OCI-LY7 (cell line): ENCODE results near the gene TIMM8A. TPM values are rescaled to one million over a fixed set of nuclear protein-coding genes. Genes with fewer than 3 reads are reported as not detected.
A peak's percentile ranks its signal among the peaks of the same experiment; 100 is the strongest.

Experiments
- Bru-seq: library from RNA; stranded (reverse); fragments of 400-500 nt; gene quantifications from one replicate; lab custom pipeline; 2021; lab: Mats Ljungman, UMichigan
- BruChase-seq, 2 experiments: library from RNA; stranded (reverse); fragments of 400-500 nt; gene quantifications; one replicate each; lab custom pipeline; 2021; lab: Mats Ljungman, UMichigan
- BruUV-seq: library from RNA; stranded (reverse); fragments of 400-500 nt; replicated peaks from 2 replicates; lab custom pipeline; 2021; lab: Mats Ljungman, UMichigan
- CTCF ChIA-PET: fragments of 300-600 bp; sonication (Branson Sonifier 250); formaldehyde crosslinking; loops from one replicate; lab custom pipeline; 2022; ENCODE audit warnings: antibody characterized with exemption; ENCODE audit not compliant: unreplicated experiment; lab: Charles Lee
- POLR2A ChIA-PET: fragments of 300-600 bp; sonication (Branson Sonifier 250); formaldehyde crosslinking; loops from one replicate; lab custom pipeline; 2022; ENCODE audit warnings: antibody characterized with exemption; lab: Charles Lee
- DNase-seq: peaks from one replicate; pipeline ENCODE4 v3.0.0-alpha.2; 2015; ENCODE audit warnings: low spot score
- H2AFZ ChIP-seq: fragments of 200-600 bp; sonication (generic), shearing (Covaris generic); 2 replicates; pipeline ENCODE4 v1.6.1; 2014; ENCODE audit warnings: mild to moderate bottlenecking, antibody characterized with exemption, low read length, moderate library complexity
- H3K27ac ChIP-seq: fragments of 200-600 bp; sonication (generic); 2 replicates; pipeline ENCODE4 v1.5.1; 2014; ENCODE audit warnings: mixed run types, low read depth, mild to moderate bottlenecking, moderate library complexity, low read length, inconsistent platforms; ENCODE audit not compliant: poor library complexity, severe bottlenecking
- H3K36me3 ChIP-seq: fragments of 200-600 bp; sonication (generic); 2 replicates; pipeline ENCODE4 v1.6.1; 2014; ENCODE audit warnings: mild to moderate bottlenecking, antibody characterized with exemption, low read length, moderate library complexity, mixed read lengths; ENCODE audit not compliant: insufficient read depth
- H3K4me1 ChIP-seq: fragments of 200-600 bp; sonication (generic); 2 replicates; pipeline ENCODE4 v1.5.1; 2014; ENCODE audit warnings: mild to moderate bottlenecking, low read length; ENCODE audit not compliant: insufficient read depth, poor library complexity, severe bottlenecking
- H3K4me2 ChIP-seq: fragments of 200-600 bp; sonication (generic); 2 replicates; pipeline ENCODE4 v1.6.1; 2014; ENCODE audit warnings: mild to moderate bottlenecking, low read length
- H3K4me3 ChIP-seq: fragments of 200-600 bp; sonication (generic); 2 replicates; pipeline ENCODE4 v1.5.1; 2014; ENCODE audit warnings: mild to moderate bottlenecking, low read depth, low read length; ENCODE audit not compliant: poor library complexity, severe bottlenecking
- H3K79me2 ChIP-seq: fragments of 200-600 bp; sonication (generic); 2 replicates; pipeline ENCODE4 v1.6.1; 2016; ENCODE audit warnings: low read depth, mild to moderate bottlenecking, low read length, moderate library complexity, mixed read lengths; ENCODE audit not compliant: insufficient read depth
- H3K9me2 ChIP-seq: fragments of 200-600 bp; sonication (generic); 2 replicates; pipeline ENCODE4 v1.6.1; 2016; ENCODE audit warnings: mild to moderate bottlenecking, low read length, mixed read lengths; ENCODE audit not compliant: insufficient read depth
- H3K9me3 ChIP-seq: fragments of 200-600 bp; sonication (generic); 2 replicates; pipeline ENCODE4 v1.6.1; 2014; ENCODE audit warnings: mild to moderate bottlenecking, mixed run types, low read length, mixed read lengths
- H4K20me1 ChIP-seq: fragments of 200-600 bp; sonication (generic); 2 replicates; pipeline ENCODE4 v1.6.1; 2014; ENCODE audit warnings: mild to moderate bottlenecking, antibody characterized with exemption, low read length, moderate library complexity, mixed read lengths; ENCODE audit not compliant: insufficient read depth
- CTCF ChIP-seq: fragments of 200-600 bp; sonication (generic); conservative IDR thresholded peaks from 2 replicates; pipeline ENCODE4 v1.5.1; 2014; ENCODE audit warnings: mild to moderate bottlenecking, antibody characterized with exemption, low read length, moderate library complexity, mixed read lengths
- EZH2phosphoT487 ChIP-seq: fragments of 200-600 bp; sonication (generic); IDR thresholded peaks from 2 replicates; pipeline ENCODE4 v1.6.1; 2018; ENCODE audit warnings: low read depth, borderline replicate concordance, mild to moderate bottlenecking, mixed run types, antibody characterized with exemption, low read length, moderate library complexity, mixed read lengths
- intact Hi-C: fragments of 100-400 bp; cut with micrococcal nuclease; formaldehyde crosslinking; loops from one replicate; pipeline ENCODE4 v1.10.0; 2022; ENCODE audit not compliant: unreplicated experiment
- long read RNA-seq: library from polyadenylated mRNA; stranded (forward); transcript quantifications from one replicate; pipeline ENCODE4 v2.0.0, GENCODE V29; 2022
- total RNA-seq, 2 experiments: library from RNA; depleted of rRNA in 1 of 2; stranded (reverse); fragments of >200 nt in 1 of 2; shearing (Covaris generic) in 1 of 2; gene quantifications; 2 replicates each; pipeline ENCODE4 v1.2.3, GENCODE V29; 2014 to 2022

Gene TIMM8A
- 11.0 and 14.9 TPM in 2 replicates for total RNA-seq (2014; rRNA removed; shearing (Covaris generic))
- total RNA-seq (2022) = 29.3 and 33.5 TPM in 2 replicates
- Bru-seq, nascent RNA = percentile 91 among the genes with signal in this experiment
- BruChase-seq, experiment 1, labeled RNA remaining after a 6-hour chase = percentile 95 among the genes with signal in this experiment
- BruChase-seq, experiment 2, labeled RNA remaining after a 2-hour chase = percentile 96 among the genes with signal in this experiment
- long read RNA-seq, transcript TIMM8A-205 (2 exons, 1,194 nt) = major isoform, 18 of 23 reads
- long read RNA-seq, partial matches to known transcripts = 0 of 23 reads
- long read RNA-seq, other reads (novel, unspliced or antisense) = 4 of 23 reads

- Histone ChIP-seq H3K9me2 (no peaks in the 10 kb centered on the region), H3K4me1 (peaks cover 24% of the 10 kb centered on the region), H3K79me2 (peaks cover 46% of the 10 kb centered on the region), H3K27ac (peak within 1 kb of the TSS; percentile 59), H2AFZ (peak within 1 kb of the TSS; percentile 70; the same call in 1 of the 2 replicates), H3K9me3 (no peaks in the 10 kb centered on the region), H3K4me2 (peak within 1 kb of the TSS; percentile 75), H4K20me1 (peaks cover 8% of the 10 kb centered on the region; the same call in 1 of the 2 replicates), H3K4me3 (peak within 1 kb of the TSS; percentile 99), H3K36me3 (peaks cover 77% of the 10 kb centered on the region)
- POLR2A ChIA-PET = interaction anchor here (0.6 to 3.2 kb wide), 9 partner anchors 10 to 454 kb away, joined by 3 to 15 read pairs (median 6); partner anchors contain the start of genes BTK and RPL36A
- peak; percentile 84 for DNase-seq
- TF ChIP-seq CTCF (no peak), EZH2phosphoT487 (no peak)
- CTCF ChIA-PET = no interaction called here
- intact Hi-C loops = loop anchor here (2.0 to 5.0 kb wide), 2 partner anchors 42 to 59 kb away; partner anchors contain the start of genes GLA, HNRNPH2 and RPL36A
- BruUV-seq = TSS peak; percentile 85
Observed at GRCh38 chrX:101348452-101349192, at the start of gene TIMM8A. Gene TIMM8A (minus strand): TSS chrX:101348742. CDS start chrX:101348664, 78 bp downstream.

GRCh38 chrX:101397779-101398178, 49.2 kb upstream of the TIMM8A start:
- no peaks in the 10 kb centered on the region for H3K9me3 ChIP-seq
- no peak for DNase-seq
- H4K20me1 ChIP-seq = no peaks in the 10 kb centered on the region
- intact Hi-C loops = no loop called here
- peaks cover 28% of the 10 kb centered on the region for H3K4me1 ChIP-seq
- no peak overlapping the region for H2AFZ ChIP-seq
- ChIA-PET CTCF (no interaction called here), POLR2A (interaction anchor here (0.8 to 2.2 kb wide), 4 partner anchors 9 to 29 kb away, joined by 3 to 5 read pairs (median 4); partner anchors contain the start of gene BTK)
- H3K36me3 ChIP-seq = peaks cover 88% of the 10 kb centered on the region
- BruUV-seq = no TSS peak
- no peaks in the 10 kb centered on the region for H3K9me2 ChIP-seq
- no peak overlapping the region for H3K27ac ChIP-seq
- no peak overlapping the region for H3K4me2 ChIP-seq
- H3K4me3 ChIP-seq = no peak overlapping the region
- no peak for TF ChIP-seq EZH2phosphoT487
- TF ChIP-seq CTCF = no peak
- peaks cover 9% of the 10 kb centered on the region; the same call in 1 of the 2 replicates for H3K79me2 ChIP-seq
